Astrocyte of the hippocampus (primary cell): ENCODE results near the gene CHRNB2.

Experiments
- DNase-seq: peaks from one replicate; pipeline ENCODE4 v3.0.0; 2011; ENCODE audit warnings: low read depth, low spot score

The CHRNB2 gene

GRCh38 chr1:154553056-154554030 is 14.2 kb upstream of the CHRNB2 start:
- DNase-seq = no peak

- peak; percentile 78 for DNase-seq
Observed at GRCh38 chr1:154556422-154556821, 11.2 kb upstream of the CHRNB2 start.

- no peak for DNase-seq
Observed at GRCh38 chr1:154557248-154557938, 10.2 kb upstream of the CHRNB2 start.

DNA sequence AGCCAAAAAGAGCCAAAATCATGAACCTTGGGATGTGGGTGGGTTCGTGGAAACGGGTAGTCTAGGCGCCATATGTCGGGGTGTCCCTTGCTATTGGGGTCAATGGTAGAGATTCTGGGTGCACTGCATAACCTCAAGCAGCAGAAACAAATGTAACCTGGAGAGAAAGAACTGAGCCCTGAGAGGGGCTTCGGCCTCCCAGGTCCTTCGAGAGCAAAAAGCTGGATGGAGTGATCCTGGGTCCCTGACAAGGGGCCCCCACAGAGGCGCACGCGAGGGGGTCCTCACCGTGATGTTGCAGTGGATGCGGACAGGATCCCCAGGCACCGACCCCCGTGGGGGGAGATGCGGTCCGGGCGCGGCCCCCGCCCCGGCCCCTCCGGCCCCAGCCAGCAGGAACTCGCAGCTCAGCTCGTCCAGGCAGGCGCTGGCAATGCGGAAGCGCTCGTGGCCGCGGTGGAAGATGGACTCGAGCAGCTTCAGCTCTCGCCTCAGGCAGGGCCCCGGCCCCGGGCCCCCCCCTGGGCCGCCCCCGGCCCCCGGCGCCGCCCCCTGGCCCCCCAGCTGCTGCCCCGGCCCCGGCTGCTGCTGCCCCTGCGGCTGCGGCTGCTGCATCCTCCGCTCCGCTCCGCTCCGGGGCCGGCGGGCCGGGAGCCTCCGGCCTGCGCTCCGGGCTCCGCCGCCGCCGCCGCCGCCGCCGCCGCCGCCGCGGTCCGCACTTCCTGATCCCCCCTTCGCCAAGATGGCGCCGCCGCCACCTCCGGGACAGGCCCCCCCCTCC is 9.4 kb upstream of the CHRNB2 start, which contains the start of gene UBE2Q1:
UBE2Q1 (minus strand) TSS at position 724 of the 781 bp plus-strand sequence; CDS start at position 615, 109 bp downstream.
- peak; percentile 51 for DNase-seq

DNA sequence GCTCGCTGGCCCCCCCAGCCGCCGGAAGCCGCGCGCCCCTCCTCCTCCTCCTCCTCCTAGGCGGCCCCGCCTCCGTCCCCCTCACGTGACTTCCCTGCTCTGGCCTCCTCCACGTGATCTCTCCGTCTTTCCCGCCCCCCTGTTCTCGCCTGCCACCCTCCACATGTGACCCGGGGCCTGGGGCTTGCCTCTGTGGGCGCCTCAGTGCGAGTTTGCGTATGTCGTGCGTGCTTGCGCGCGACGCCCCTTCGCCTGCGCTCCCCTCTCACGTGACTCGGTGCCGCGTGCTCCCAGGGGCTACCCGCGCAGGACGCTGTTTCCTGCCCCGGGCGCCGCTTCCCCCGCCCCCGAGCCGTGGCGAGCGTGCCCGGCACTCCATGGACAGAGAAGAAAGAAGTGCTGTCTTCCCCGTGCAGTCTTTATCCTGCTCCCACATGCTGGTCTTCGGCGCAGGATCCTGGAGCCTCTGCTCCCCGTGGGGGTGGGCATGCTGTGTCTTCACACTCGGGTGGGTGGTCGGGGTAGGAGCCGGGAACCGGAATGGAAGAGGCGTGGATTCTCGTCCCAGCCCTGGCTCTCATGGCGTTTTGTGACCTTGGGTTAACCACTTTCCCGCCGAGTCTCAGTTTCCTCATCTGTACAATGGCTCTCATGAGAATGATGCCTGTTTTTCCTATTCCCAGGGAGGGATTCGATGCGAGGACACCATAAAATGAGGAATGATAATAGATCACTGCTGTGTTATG is 8.7 kb upstream of the CHRNB2 start:
- peak; percentile 99 for DNase-seq

- DNase-seq = peak; percentile 96
Observed at GRCh38 chr1:154559466-154560044, 8.0 kb upstream of the CHRNB2 start.

DNA sequence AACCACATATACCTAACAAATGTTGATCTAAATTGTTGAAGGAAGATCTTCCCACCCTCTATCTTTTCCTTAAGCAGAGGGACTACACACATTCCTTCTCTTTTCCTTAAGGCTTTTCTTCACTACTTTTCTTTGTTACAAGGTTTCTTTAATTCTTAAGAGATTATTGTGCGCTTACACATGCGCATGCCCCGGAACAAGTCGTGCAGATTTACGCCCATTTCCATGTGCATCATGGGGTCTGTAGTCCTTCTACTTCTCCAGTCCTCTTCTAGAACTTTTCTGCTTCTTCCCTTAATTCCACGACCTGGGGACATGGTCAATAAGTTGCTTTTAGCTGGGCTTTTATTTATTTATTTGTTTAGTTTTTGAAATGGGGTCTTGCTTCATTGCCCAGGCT is 1.7 kb upstream of the CHRNB2 start:
- DNase-seq = no peak

DNA sequence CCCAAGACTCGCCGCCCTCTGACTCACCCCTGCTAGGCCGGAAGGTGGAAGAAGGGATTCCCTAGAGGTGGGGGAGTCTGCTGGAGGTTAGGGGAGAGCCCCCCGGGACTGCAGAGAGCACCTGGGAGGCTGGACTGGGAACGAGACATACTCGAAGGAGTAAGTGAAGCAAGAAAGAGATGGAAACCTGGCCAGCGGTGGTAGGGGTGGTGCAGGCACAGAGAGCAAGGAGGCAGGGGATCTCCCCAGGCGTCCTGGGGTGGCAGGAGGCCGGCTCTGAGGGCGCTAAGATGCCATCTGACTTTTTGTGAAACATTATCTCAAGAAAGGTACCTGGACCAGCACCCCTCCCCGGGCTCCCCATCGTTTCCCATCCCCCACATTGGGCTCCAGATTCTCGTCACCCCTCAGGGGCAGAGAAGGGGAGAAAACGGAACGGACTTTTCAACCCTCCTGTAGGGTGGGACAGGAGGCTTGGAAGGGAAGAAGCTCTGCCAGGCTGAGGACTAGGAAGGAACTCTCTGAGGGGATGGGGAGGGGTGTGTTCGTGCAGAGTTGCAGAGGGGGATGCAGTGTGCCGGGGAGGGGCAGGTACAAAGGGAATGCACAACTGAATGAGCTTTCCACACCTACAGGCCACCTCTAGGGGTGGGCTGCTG is 708 bp downstream of the CHRNB2 start:
- no peak for DNase-seq

DNA sequence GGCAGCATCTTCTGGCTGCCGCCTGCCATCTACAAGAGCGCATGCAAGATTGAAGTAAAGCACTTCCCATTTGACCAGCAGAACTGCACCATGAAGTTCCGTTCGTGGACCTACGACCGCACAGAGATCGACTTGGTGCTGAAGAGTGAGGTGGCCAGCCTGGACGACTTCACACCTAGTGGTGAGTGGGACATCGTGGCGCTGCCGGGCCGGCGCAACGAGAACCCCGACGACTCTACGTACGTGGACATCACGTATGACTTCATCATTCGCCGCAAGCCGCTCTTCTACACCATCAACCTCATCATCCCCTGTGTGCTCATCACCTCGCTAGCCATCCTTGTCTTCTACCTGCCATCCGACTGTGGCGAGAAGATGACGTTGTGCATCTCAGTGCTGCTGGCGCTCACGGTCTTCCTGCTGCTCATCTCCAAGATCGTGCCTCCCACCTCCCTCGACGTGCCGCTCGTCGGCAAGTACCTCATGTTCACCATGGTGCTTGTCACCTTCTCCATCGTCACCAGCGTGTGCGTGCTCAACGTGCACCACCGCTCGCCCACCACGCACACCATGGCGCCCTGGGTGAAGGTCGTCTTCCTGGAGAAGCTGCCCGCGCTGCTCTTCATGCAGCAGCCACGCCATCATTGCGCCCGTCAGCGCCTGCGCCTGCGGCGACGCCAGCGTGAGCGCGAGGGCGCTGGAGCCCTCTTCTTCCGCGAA is 3.8 kb downstream of the CHRNB2 start:
- DNase-seq = no peak

- DNase-seq = no peak
Observed at GRCh38 chr1:154571964-154572288, 4.3 kb downstream of the CHRNB2 start.

DNA sequence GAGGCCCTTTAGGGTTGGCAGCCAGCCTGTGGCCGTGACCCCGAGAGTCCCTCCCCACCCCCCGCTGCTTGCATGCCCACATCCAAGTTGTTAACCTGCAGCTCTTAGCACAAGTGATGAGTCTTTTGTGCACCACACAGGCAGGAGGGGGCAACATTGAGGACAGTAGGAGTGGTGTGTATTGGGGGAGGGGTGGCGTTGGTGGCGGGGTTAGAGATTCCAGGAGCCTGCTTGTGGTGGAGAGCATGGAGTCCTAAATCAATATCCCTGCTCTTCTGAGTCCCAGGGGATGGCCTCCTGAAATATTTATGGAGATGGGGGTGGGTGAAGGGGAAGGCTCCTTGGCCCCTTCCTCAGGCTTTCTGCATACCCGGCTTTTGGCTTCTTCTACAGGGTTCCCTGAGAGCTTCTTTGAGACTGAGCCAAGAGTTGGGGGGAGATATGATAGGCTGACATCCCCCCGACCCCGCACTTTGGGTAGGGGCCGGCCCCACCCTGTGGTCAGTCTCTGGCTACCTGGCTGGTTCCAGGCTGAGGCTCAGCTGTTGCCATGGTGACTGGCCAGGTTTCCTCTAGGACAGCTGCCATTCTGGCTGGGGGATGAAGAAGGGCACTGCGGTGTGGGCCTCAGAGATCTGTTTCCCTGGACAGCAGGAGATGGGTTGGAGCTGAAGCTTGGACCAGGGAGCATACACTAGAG is 5.0 kb downstream of the CHRNB2 start:
- DNase-seq = no peak

GRCh38 chr1:154573168-154573510 is 5.6 kb downstream of the CHRNB2 start:
- DNase-seq = no peak

- DNase-seq = peak; percentile 31
Observed at GRCh38 chr1:154574716-154575115, 7.1 kb downstream of the CHRNB2 start.

GRCh38 chr1:154575147-154575927 is 7.8 kb downstream of the CHRNB2 start:
- DNase-seq = no peak

DNA sequence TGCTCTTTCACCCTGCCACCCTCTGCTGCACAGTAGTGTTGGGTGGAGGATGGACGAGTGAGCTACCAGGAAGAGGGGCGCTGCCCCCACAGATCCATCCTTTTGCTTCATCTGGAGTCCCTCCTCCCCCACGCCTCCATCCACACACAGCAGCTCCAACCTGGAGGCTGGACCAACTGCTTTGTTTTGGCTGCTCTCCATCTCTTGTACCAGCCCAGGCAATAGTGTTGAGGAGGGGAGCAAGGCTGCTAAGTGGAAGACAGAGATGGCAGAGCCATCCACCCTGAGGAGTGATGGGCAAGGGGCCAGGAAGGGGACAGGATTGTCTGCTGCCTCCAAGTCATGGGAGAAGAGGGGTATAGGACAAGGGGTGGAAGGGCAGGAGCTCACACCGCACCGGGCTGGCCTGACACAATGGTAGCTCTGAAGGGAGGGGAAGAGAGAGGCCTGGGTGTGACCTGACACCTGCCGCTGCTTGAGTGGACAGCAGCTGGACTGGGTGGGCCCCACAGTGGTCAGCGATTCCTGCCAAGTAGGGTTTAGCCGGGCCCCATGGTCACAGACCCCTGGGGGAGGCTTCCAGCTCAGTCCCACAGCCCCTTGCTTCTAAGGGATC is 8.5 kb downstream of the CHRNB2 start:
- DNase-seq = no peak

DNA sequence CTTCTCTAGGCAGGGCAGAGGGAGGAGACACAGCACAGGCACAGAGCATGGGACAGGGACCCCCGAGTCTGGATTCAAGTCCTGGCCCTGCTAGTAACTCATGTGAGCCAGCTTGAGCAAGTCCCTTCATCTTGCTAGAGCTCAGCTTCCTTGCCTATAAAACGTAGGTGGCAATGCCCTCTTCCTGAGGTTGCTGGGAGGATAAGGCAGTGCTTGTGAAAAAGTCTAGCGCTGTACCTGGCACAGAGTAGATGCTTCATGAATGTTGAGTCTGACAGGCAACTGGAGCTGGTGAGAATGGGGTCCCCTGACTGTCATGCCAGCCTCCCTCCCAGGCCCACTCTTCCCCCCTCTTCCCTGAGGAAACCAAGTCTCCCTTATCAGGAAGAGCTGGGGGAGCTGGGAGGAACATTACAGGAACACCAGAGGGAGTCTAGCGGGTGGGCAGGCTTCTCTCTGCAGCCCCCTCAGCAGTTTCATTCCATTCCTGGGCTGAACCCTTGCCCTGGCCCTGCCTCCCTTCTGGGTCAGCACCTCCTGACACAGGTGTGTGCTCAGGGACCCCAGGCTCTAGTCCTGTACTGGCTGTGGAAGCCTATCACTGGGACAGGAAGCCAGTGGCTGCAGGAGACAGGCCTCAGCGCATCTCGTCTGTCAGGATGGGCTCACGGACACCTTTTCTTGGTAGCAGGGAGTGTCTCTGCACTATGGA is 9.9 kb downstream of the CHRNB2 start:
- no peak for DNase-seq

GRCh38 chr1:154578058-154578418 is 10.5 kb downstream of the CHRNB2 start:
- no peak for DNase-seq
